HEK293 (cell line): ENCODE results near the gene DDT.

Experiments
- CTCF ChIA-PET: fragments of 350-600 bp; formaldehyde crosslinking; extraction: SDS; loops from one replicate; lab custom pipeline; 2021; ENCODE audit warnings: antibody characterized with exemption; lab: Yijun Ruan, JAX
- POLR2A ChIA-PET: fragments of 300-600 bp; formaldehyde crosslinking; extraction: SDS; loops from one replicate; lab custom pipeline; 2020; ENCODE audit warnings: antibody characterized with exemption, inconsistent platforms; lab: Yijun Ruan, JAX
- H3K27ac ChIP-seq: fragments of 200-500 bp; sonication (Bioruptor generic); 2 replicates; pipeline ENCODE4 v1.5.1; 2014; ENCODE audit warnings: low read depth, low read length, control low read depth, inconsistent platforms; ENCODE audit errors: extremely low read depth
- H3K36me3 ChIP-seq, 2 experiments: fragments of 200-500 bp in 1 of 2; sonication (Bioruptor generic) in 1 of 2; 1 replicate in 1 of 2; 2 replicates in 1 of 2; pipeline ENCODE4 v1.5.1; 2014 to 2017; ENCODE audit warnings: inconsistent platforms in 2 of 2, low read length in 2 of 2; ENCODE audit not compliant: control insufficient read depth in 2 of 2, insufficient read depth in 1 of 2
- H3K4me1 ChIP-seq: fragments of 200-500 bp; sonication (Bioruptor generic); 2 replicates; pipeline ENCODE4 v1.5.1; 2014; ENCODE audit warnings: mild to moderate bottlenecking, low read length, inconsistent platforms; ENCODE audit not compliant: control insufficient read depth, insufficient read depth
- H3K4me3 ChIP-seq: 2 replicates; pipeline ENCODE4 v1.5.1; 2011; ENCODE audit warnings: low read depth, mild to moderate bottlenecking, control low read depth, low read length, moderate library complexity
- H3K9me3 ChIP-seq: fragments of 200-500 bp; sonication (Bioruptor generic); 2 replicates; pipeline ENCODE4 v1.5.1; 2014; ENCODE audit warnings: low read depth, low read length, inconsistent platforms; ENCODE audit not compliant: control insufficient read depth, insufficient read depth
- ATF2 ChIP-seq: fragments of 450-650 bp; formaldehyde crosslinking; IDR thresholded peaks from 2 replicates; pipeline ENCODE4 v1.5.1; 2016; ENCODE audit warnings: missing biosample characterization, missing genetic modification characterization, low read depth
- BCL6B ChIP-seq: fragments of 450-650 bp; formaldehyde crosslinking; IDR thresholded peaks from 2 replicates; pipeline ENCODE4 v1.5.1; 2017; ENCODE audit warnings: missing biosample characterization, missing genetic modification characterization
- GLIS1 ChIP-seq: fragments of 450-650 bp; formaldehyde crosslinking; IDR thresholded peaks from 2 replicates; pipeline ENCODE4 v1.5.1; 2016; ENCODE audit warnings: missing biosample characterization, missing genetic modification characterization
- INSM2 ChIP-seq: fragments of 450-650 bp; formaldehyde crosslinking; IDR thresholded peaks from 2 replicates; pipeline ENCODE4 v1.5.1; 2016; ENCODE audit warnings: missing biosample characterization, missing genetic modification characterization
- KLF16 ChIP-seq: fragments of 450-650 bp; formaldehyde crosslinking; IDR thresholded peaks from 2 replicates; pipeline ENCODE4 v1.5.1; 2017; ENCODE audit warnings: missing biosample characterization, missing genetic modification characterization
- ZBTB11 ChIP-seq: fragments of 450-650 bp; formaldehyde crosslinking; conservative IDR thresholded peaks from 2 replicates; pipeline ENCODE4 v1.5.1; 2016; ENCODE audit warnings: low read depth, missing biosample characterization, missing genetic modification characterization
- ZBTB17 ChIP-seq: fragments of 450-650 bp; formaldehyde crosslinking; IDR thresholded peaks from 2 replicates; pipeline ENCODE4 v1.5.1; 2016; ENCODE audit warnings: missing biosample characterization, missing genetic modification characterization
- ZIC2 ChIP-seq: fragments of 450-650 bp; formaldehyde crosslinking; IDR thresholded peaks from 2 replicates; pipeline ENCODE4 v1.5.1; 2016; ENCODE audit warnings: missing biosample characterization, missing genetic modification characterization
- ZNF146 ChIP-seq: fragments of 450-650 bp; formaldehyde crosslinking; IDR thresholded peaks from 2 replicates; pipeline ENCODE4 v1.5.1; 2016; ENCODE audit warnings: missing biosample characterization, missing genetic modification characterization
- ZNF148 ChIP-seq: fragments of 450-650 bp; formaldehyde crosslinking; IDR thresholded peaks from 2 replicates; pipeline ENCODE4 v1.5.0; 2017; ENCODE audit warnings: missing biosample characterization, missing genetic modification characterization, borderline replicate concordance
- ZNF157 ChIP-seq: fragments of 450-650 bp; formaldehyde crosslinking; IDR thresholded peaks from 2 replicates; pipeline ENCODE4 v1.5.1; 2016; ENCODE audit warnings: missing biosample characterization, missing genetic modification characterization
- ZNF169 ChIP-seq: fragments of 450-650 bp; formaldehyde crosslinking; IDR thresholded peaks from 2 replicates; pipeline ENCODE4 v1.5.1; 2016; ENCODE audit warnings: missing biosample characterization, missing genetic modification characterization
- ZNF174 ChIP-seq: fragments of 450-650 bp; formaldehyde crosslinking; IDR thresholded peaks from 2 replicates; pipeline ENCODE4 v1.5.0; 2017; ENCODE audit warnings: missing biosample characterization, mild to moderate bottlenecking, missing genetic modification characterization
- ZNF214 ChIP-seq: fragments of 450-650 bp; formaldehyde crosslinking; IDR thresholded peaks from 2 replicates; pipeline ENCODE4 v1.5.1; 2017; ENCODE audit warnings: missing biosample characterization, mild to moderate bottlenecking, missing genetic modification characterization, borderline replicate concordance
- ZNF514 ChIP-seq: fragments of 450-650 bp; formaldehyde crosslinking; IDR thresholded peaks from 2 replicates; pipeline ENCODE4 v1.5.1; 2016; ENCODE audit warnings: missing biosample characterization, missing genetic modification characterization
- ZNF544 ChIP-seq: fragments of 450-650 bp; formaldehyde crosslinking; IDR thresholded peaks from 2 replicates; pipeline ENCODE4 v1.5.0; 2017; ENCODE audit warnings: missing biosample characterization, missing genetic modification characterization
- ZNF837 ChIP-seq: fragments of 450-650 bp; formaldehyde crosslinking; IDR thresholded peaks from 2 replicates; pipeline ENCODE4 v1.5.1; 2016; ENCODE audit warnings: missing biosample characterization, missing genetic modification characterization

DDT gene

GRCh38 chr22:24010018-24010391, 35.8 kb upstream of the DDT start (continued):
- TF ChIP-seq INSM2 (tag by site-specific recombination) (no peak), ZNF146 (tag by site-specific recombination) (no peak), ZNF514 (tag by site-specific recombination) (no peak)
- TF ChIP-seq, all 188 proteins: peak for 0

- Histone ChIP-seq H3K4me3 (no peak overlapping the region), H3K9me3 (no peaks in the 10 kb centered on the region), H3K27ac (no peak overlapping the region), H3K4me1 (no peaks in the 10 kb centered on the region), H3K36me3 (no peaks in the 10 kb centered on the region)
- POLR2A ChIA-PET, result no interaction called here
- TF ChIP-seq ZNF174 (tag by site-specific recombination) (no peak), BCL6B (tag by site-specific recombination) (no peak), KLF16 (tag by site-specific recombination) (no peak), ZNF157 (no peak), GLIS1 (tag by site-specific recombination) (no peak), ZNF214 (tag by site-specific recombination) (no peak), ZNF148 (no peak), ZIC2 (tag by site-specific recombination) (no peak), ZNF169 (no peak), ZBTB17 (no peak)
- CTCF ChIA-PET, result interaction anchor here (0.7 to 2.1 kb wide), 3 partner anchors 147 to 400 kb away, joined by 3 to 16 read pairs (median 4); no protein-coding TSS in a partner anchor
These were observed 35.2 kb upstream of the DDT start for GRCh38 chr22:24009227-24010017.

- Histone ChIP-seq H3K36me3 (no peaks in the 10 kb centered on the region), H3K27ac (no peak overlapping the region), H3K4me1 (no peaks in the 10 kb centered on the region), H3K9me3 (no peaks in the 10 kb centered on the region), H3K4me3 (no peak overlapping the region)
- TF ChIP-seq ZNF544, result no peak
- no peak for TF ChIP-seq ATF2 (tag by site-specific recombination)
- no peak for TF ChIP-seq ZBTB11 (tag by site-specific recombination)
- no peak for TF ChIP-seq ZNF837 (tag by site-specific recombination)
- POLR2A ChIA-PET, result no interaction called here
- CTCF ChIA-PET, result interaction anchor here (0.7 to 1.4 kb wide), 2 partner anchors 148 to 1669 kb away, joined by 4 read pairs; no protein-coding TSS in a partner anchor
These were observed 34.4 kb upstream of the DDT start for GRCh38 chr22:24008381-24009226.
